Loucy (cell line): ENCODE results near the gene RELCH.

Source experiments
- H2AFZ ChIP-seq: fragments of 200-600 bp; sonication (generic); 2 replicates; pipeline ENCODE4 v1.6.0; 2016; ENCODE audit warnings: antibody characterized with exemption, mild to moderate bottlenecking, low read length, moderate library complexity
- H3F3A ChIP-seq: fragments of 200-600 bp; 2 replicates; pipeline ENCODE4 v1.6.0; 2016; ENCODE audit warnings: antibody characterized with exemption, low read depth, mild to moderate bottlenecking
- H3K27me3 ChIP-seq: fragments of 200-600 bp; sonication (generic); 2 replicates; pipeline ENCODE4 v1.6.1; 2014; ENCODE audit warnings: low read length, mild to moderate bottlenecking; ENCODE audit not compliant: insufficient read depth, poor library complexity, severe bottlenecking
- H3K36me3 ChIP-seq: fragments of 200-600 bp; sonication (generic); 2 replicates; pipeline ENCODE4 v1.6.1; 2016; ENCODE audit warnings: low read length; ENCODE audit not compliant: insufficient read depth
- H3K4me1 ChIP-seq: fragments of 200-600 bp; sonication (generic); 2 replicates; pipeline ENCODE4 v1.5.1; 2014; ENCODE audit warnings: low read length, mild to moderate bottlenecking; ENCODE audit not compliant: insufficient read depth, poor library complexity, severe bottlenecking
- H3K4me2 ChIP-seq: fragments of 200-600 bp; sonication (generic); 2 replicates; pipeline ENCODE4 v1.6.0; 2014; ENCODE audit warnings: antibody characterized with exemption, low read length, low read depth, mild to moderate bottlenecking; ENCODE audit not compliant: poor library complexity, severe bottlenecking
- H3K4me3 ChIP-seq: fragments of 200-600 bp; sonication (generic); 2 replicates; pipeline ENCODE4 v1.5.1; 2014; ENCODE audit warnings: low read length, mild to moderate bottlenecking, mixed read lengths; ENCODE audit not compliant: poor library complexity, severe bottlenecking
- H3K79me2 ChIP-seq: fragments of 200-600 bp; sonication (generic); 2 replicates; pipeline ENCODE4 v1.6.1; 2014; ENCODE audit warnings: low read length; ENCODE audit not compliant: insufficient read depth
- H3K9ac ChIP-seq: fragments of 200-600 bp; sonication (generic); 2 replicates; pipeline ENCODE4 v1.6.0; 2014; ENCODE audit warnings: mild to moderate bottlenecking, low read depth, low read length, moderate library complexity; ENCODE audit not compliant: poor library complexity, severe bottlenecking
- H3K9me2 ChIP-seq: fragments of 200-600 bp; sonication (generic); replicated peaks from 2 replicates; pipeline ENCODE4 v1.6.1; 2016; ENCODE audit warnings: low read depth, low read length, mixed read lengths
- H3K9me3 ChIP-seq: fragments of 200-600 bp; sonication (generic); 2 replicates; pipeline ENCODE4 v1.6.1; 2014; ENCODE audit warnings: mild to moderate bottlenecking, antibody characterized with exemption, low read length, low read depth; ENCODE audit not compliant: insufficient read depth
- H4K20me1 ChIP-seq: fragments of 200-600 bp; sonication (generic); 2 replicates; pipeline ENCODE4 v1.6.0; 2014; ENCODE audit warnings: antibody characterized with exemption, low read length, mild to moderate bottlenecking; ENCODE audit not compliant: insufficient read depth, poor library complexity, severe bottlenecking
- EZH2phosphoT487 ChIP-seq: fragments of 200-600 bp; IDR thresholded peaks from 2 replicates; pipeline ENCODE4 v1.6.1; 2018; ENCODE audit warnings: antibody characterized with exemption, mild to moderate bottlenecking, moderate library complexity, borderline replicate concordance
- TF ChIP-seq, protein P1 (sequence below): fragments of 200-600 bp; sonication (generic); conservative IDR thresholded peaks from 2 replicates; pipeline ENCODE4 v1.5.1; 2014; ENCODE audit warnings: mild to moderate bottlenecking, antibody characterized with exemption, low read length

The RELCH gene

DNA sequence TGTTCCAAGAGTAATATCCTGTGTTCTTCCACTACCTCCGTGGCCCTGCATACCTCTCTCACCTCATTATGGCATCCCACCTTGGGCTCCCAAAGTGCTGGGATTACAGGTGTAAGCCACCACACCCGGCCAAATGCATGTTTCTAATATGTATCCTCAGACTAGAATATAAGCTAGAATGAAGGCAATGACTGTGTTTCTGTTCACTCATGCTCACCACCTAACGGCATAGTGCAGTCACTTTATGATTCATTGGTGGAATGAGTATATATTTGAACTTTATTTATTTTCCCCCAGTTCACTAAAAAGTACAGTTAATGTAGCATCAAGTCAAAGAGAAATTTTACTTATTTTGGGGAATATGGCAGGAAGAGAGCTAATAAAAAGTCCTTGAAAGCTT, 11.5 kb upstream of the RELCH start:
- no peaks in the 10 kb centered on the region for H3K36me3 ChIP-seq
- peaks cover 5% of the 10 kb centered on the region; the same call in 1 of the 2 replicates for H3K79me2 ChIP-seq
- TF ChIP-seq, protein P1, sequence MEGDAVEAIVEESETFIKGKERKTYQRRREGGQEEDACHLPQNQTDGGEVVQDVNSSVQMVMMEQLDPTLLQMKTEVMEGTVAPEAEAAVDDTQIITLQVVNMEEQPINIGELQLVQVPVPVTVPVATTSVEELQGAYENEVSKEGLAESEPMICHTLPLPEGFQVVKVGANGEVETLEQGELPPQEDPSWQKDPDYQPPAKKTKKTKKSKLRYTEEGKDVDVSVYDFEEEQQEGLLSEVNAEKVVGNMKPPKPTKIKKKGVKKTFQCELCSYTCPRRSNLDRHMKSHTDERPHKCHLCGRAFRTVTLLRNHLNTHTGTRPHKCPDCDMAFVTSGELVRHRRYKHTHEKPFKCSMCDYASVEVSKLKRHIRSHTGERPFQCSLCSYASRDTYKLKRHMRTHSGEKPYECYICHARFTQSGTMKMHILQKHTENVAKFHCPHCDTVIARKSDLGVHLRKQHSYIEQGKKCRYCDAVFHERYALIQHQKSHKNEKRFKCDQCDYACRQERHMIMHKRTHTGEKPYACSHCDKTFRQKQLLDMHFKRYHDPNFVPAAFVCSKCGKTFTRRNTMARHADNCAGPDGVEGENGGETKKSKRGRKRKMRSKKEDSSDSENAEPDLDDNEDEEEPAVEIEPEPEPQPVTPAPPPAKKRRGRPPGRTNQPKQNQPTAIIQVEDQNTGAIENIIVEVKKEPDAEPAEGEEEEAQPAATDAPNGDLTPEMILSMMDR, result no peak
- TF ChIP-seq EZH2phosphoT487, result no peak

DNA sequence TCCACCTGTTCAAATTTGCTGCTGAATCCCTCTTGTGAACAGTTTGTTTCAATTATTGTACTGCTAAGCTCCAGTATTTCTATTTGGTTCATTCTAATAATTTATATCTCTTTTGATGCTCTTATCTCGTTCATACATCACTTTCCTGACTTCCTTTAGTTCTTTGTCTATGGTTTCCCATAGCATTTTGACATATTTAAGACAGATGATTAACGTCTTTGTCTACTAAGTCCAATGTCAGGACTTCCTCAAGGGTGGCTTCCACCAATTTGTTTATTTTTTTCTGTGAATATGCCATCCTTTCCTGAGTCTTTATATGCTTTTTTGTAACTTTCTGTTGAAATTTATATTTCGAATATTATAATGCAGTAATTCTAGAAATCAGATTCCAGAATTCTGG, 9.8 kb upstream of the RELCH start:
- Histone ChIP-seq H3K4me1 (peaks cover 17% of the 10 kb centered on the region), H4K20me1 (no peaks in the 10 kb centered on the region), H3K36me3 (no peaks in the 10 kb centered on the region), H3K27me3 (no peaks in the 10 kb centered on the region), H3K79me2 (peaks cover 6% of the 10 kb centered on the region; the same call in 1 of the 2 replicates), H3K9ac (no peak overlapping the region), H2AFZ (no peak overlapping the region), H3F3A (peaks cover 5% of the 10 kb centered on the region; the same call in 1 of the 2 replicates), H3K9me3 (no peaks in the 10 kb centered on the region), H3K9me2 (no peaks in the 10 kb centered on the region), H3K4me3 (peak overlapping the region; percentile 9), H3K4me2 (peak overlapping the region; percentile 16)
- TF ChIP-seq, protein P1, result no peak
- no peak for TF ChIP-seq EZH2phosphoT487

More for the DNA sequence above, 11.5 kb upstream of the RELCH start:
- Histone ChIP-seq H3K4me2 (no peak overlapping the region), H3F3A (peaks cover 5% of the 10 kb centered on the region; the same call in 1 of the 2 replicates), H3K9ac (no peak overlapping the region), H3K27me3 (no peaks in the 10 kb centered on the region), H2AFZ (no peak overlapping the region), H3K4me1 (peaks cover 22% of the 10 kb centered on the region), H3K9me2 (no peaks in the 10 kb centered on the region), H3K9me3 (no peaks in the 10 kb centered on the region), H3K4me3 (no peak overlapping the region), H4K20me1 (no peaks in the 10 kb centered on the region)

DNA sequence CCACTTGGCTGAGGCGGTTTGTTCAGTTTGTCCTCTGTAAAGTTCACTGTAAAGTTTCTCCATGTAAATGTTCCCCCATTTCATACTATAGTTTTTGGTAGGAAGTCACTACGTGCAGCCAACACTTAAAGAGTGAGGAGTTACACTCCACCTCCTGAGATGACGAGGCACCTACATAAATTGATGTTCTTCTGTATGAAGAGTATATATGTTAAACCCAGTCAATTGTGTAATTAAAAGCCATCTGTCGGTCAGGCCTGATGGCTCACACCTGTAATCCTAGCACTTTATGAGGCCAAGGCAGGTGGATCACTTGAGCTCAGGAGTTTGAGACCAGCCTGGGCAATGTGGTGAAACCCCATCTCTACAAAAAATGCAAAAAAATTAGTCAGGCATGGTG, 7.8 kb upstream of the RELCH start:
- no peak overlapping the region for H3K9ac ChIP-seq
- H4K20me1 ChIP-seq, result no peaks in the 10 kb centered on the region
- H3K79me2 ChIP-seq, result peaks cover 10% of the 10 kb centered on the region
- no peaks in the 10 kb centered on the region for H3K27me3 ChIP-seq
- peaks cover 21% of the 10 kb centered on the region for H3K4me1 ChIP-seq
- no peak overlapping the region for H3K4me2 ChIP-seq
- no peaks in the 10 kb centered on the region for H3K9me2 ChIP-seq
- H3F3A ChIP-seq, result peaks cover 5% of the 10 kb centered on the region; the same call in 1 of the 2 replicates
- TF ChIP-seq, protein P1, result no peak
- no peak for TF ChIP-seq EZH2phosphoT487
- H3K9me3 ChIP-seq, result no peaks in the 10 kb centered on the region
- no peaks in the 10 kb centered on the region for H3K36me3 ChIP-seq
- no peak overlapping the region for H3K4me3 ChIP-seq
- no peak overlapping the region for H2AFZ ChIP-seq
